HG03175 (cell line): ENCODE measurements around the gene NRG2.

ENCODE experiments used
- ATAC-seq: cut with Tn5 transposase; IDR thresholded peaks from one replicate; pipeline ENCODE4 v1.9.1; 2021; ENCODE audit warnings: mild to moderate bottlenecking, moderate library complexity; ENCODE audit not compliant: unreplicated experiment

Gene NRG2

DNA sequence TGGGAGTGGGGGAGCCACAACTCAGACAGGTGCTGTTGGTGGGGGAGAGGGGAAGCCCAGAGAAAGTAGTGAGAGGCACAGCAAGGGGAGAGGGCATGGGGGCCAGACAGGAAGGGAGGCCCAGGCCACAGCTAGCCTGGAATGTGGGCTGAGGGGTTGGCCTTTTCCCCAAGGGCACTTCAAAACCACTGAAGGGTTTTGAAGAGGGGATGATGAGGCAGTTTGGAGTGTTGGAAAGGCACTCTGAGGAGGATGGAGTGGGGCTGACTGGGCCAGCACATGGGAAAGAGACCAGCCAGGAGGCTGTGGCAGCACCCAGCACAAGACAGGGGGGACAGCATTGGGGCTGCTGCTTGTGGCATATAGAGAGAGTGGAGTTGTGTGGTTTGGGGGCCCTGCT lies 243.7 kb downstream of the NRG2 start:
- no peak for ATAC-seq

DNA sequence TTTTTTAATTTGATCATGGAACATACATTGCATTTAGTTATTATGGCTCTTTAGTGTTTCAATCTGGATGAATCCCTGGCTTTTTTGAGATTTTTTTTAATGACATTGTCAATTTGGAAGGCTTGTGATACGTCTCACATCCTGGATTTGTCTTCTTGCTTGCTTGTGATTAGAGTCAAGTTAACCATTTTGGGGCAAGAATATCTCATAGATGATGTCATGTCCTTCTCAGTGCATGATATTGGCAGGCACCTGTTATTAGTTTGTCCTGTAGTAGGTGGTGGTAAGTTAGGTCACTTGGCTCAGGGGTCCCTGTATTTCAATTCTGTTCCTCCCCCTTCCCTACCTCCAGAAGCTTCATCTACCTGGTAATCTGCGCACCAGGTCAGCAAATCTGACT lies 244.2 kb downstream of the NRG2 start:
- no peak for ATAC-seq

DNA sequence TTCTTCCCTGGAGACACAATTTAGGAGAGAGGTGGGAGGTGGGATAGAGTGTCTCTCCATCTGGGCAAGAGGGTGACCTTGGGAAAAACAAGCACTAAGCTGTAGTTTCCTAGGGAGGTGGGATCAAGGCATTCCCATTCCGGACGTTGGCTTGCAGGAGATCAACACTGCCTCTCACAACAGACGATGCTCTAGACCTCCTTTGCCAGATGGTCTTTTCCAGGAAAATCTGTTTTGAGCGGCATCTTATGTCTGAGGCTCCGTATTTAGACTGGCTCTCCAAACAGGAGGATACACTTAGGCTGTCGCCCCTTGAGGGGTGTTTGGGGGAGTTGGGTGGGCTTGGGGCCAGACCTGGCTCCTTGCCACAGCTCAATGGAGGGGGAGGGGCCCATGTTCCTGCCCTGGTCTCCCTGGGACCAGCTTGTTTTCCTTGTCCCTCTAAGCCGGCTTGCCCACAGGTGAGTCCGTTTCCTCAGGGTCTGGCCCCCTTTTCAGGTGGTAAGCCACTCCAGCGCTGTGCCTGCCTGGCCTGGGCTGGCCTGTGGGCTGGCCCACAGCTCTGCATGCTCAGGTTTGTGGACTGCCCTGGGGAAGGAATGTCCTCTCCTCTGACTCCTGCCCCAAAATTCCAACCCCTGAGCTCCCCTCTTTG lies 245.1 kb downstream of the NRG2 start:
- no peak for ATAC-seq

DNA sequence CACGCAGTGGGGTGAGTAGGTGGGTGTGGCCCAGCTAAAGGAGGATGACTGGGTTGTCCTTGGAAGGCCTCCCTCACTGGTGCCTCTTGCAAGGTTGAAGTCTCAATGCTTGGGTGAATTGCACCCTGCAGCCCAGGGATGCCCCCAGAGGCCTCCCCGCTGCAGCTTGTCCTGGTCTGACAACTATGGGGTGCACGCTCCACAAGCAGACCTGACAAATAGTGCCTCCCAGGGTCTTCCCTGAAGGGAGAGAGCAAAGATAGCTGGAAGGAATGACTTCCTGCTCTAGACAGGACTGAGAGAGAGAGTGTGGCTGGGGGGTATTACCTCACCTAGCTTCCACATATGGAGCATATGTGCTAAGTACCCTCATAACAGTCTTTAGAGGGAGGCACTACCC lies 245.8 kb downstream of the NRG2 start:
- no peak for ATAC-seq
